ENCODE measurements around the gene FANCC.

Gene FANCC

GRCh38 chr9:95111716-95112115 lies 205.8 kb downstream of the FANCC start:
- no peak for DNase-seq

- no peak for DNase-seq
Measured at GRCh38 chr9:95110921-95111525, 206.5 kb downstream of the FANCC start.

GRCh38 chr9:95109456-95109855 lies 208.1 kb downstream of the FANCC start:
- no peak for DNase-seq

- no peak for DNase-seq
Measured at GRCh38 chr9:95108777-95109176, 208.7 kb downstream of the FANCC start.

- no peak for DNase-seq
Measured at GRCh38 chr9:95107976-95108375, 209.5 kb downstream of the FANCC start.

GRCh38 chr9:95107001-95107749 lies 210.3 kb downstream of the FANCC start:
- DNase-seq: no peak

- DNase-seq: no peak
Measured at GRCh38 chr9:95105519-95106287, 211.8 kb downstream of the FANCC start.

- no peak for DNase-seq
Measured at GRCh38 chr9:95104980-95105379, 212.5 kb downstream of the FANCC start.

- no peak for DNase-seq
Measured at GRCh38 chr9:95104581-95104960, 212.9 kb downstream of the FANCC start.

GRCh38 chr9:95103871-95104580 lies 213.5 kb downstream of the FANCC start:
- no peak for DNase-seq

- no peak for DNase-seq
Measured at GRCh38 chr9:95103281-95103771, 214.2 kb downstream of the FANCC start.

GRCh38 chr9:95102572-95102971 lies 214.9 kb downstream of the FANCC start:
- DNase-seq: no peak

- peak; percentile 82 for DNase-seq
Measured at GRCh38 chr9:95102001-95102433, 215.5 kb downstream of the FANCC start.

- no peak for DNase-seq
Measured at GRCh38 chr9:95101326-95101725, 216.2 kb downstream of the FANCC start.

GRCh38 chr9:95100071-95100627 lies 217.4 kb downstream of the FANCC start:
- no peak for DNase-seq

- no peak for DNase-seq
Measured at GRCh38 chr9:95099321-95100070, 218.0 kb downstream of the FANCC start.

GRCh38 chr9:95098391-95098921 lies 219.1 kb downstream of the FANCC start:
- DNase-seq: no peak

GRCh38 chr9:95097279-95097678 lies 220.2 kb downstream of the FANCC start:
- DNase-seq: no peak

GRCh38 chr9:95096807-95097206 lies 220.7 kb downstream of the FANCC start:
- DNase-seq: no peak

- DNase-seq: no peak
Measured at GRCh38 chr9:95096381-95096780, 221.1 kb downstream of the FANCC start.

GRCh38 chr9:95095641-95096355 lies 221.7 kb downstream of the FANCC start:
- DNase-seq: no peak
